ENCODE data around the gene NFIA.

Gene NFIA

GRCh38 chr1:61157468-61157987 lies 75.2 kb downstream of the NFIA start:
- DNase-seq (ENCODE audit: low read depth) = no peak
- TF ChIP-seq CTCF (conservative IDR thresholded peaks at IDR 0.05; ENCODE audit: low read depth, low read length) = no peak
- no peak overlapping the region for H3K4me3 ChIP-seq (ENCODE audit: low read length)

- H3K4me3 ChIP-seq (ENCODE audit: low read length) = no peak overlapping the region
- TF ChIP-seq CTCF (conservative IDR thresholded peaks at IDR 0.05; ENCODE audit: low read depth, low read length) = no peak
- DNase-seq (ENCODE audit: low read depth) = no peak
These were observed 76.2 kb downstream of the NFIA start for GRCh38 chr1:61158591-61158990.

- TF ChIP-seq CTCF (conservative IDR thresholded peaks at IDR 0.05; ENCODE audit: low read depth, low read length) = no peak
- H3K4me3 ChIP-seq (ENCODE audit: low read length) = no peak overlapping the region
- no peak for DNase-seq (ENCODE audit: low read depth)
These were observed 78.2 kb downstream of the NFIA start for GRCh38 chr1:61160526-61160925.

GRCh38 chr1:61162520-61163258 lies 80.3 kb downstream of the NFIA start:
- H3K4me3 ChIP-seq (ENCODE audit: low read length) = no peak overlapping the region
- peak; percentile 71 for DNase-seq (ENCODE audit: low read depth)
- TF ChIP-seq CTCF (conservative IDR thresholded peaks at IDR 0.05; ENCODE audit: low read depth, low read length) = no peak

- H3K4me3 ChIP-seq (ENCODE audit: low read length) = no peak overlapping the region
- DNase-seq (ENCODE audit: low read depth) = no peak
- no peak for TF ChIP-seq CTCF (conservative IDR thresholded peaks at IDR 0.05; ENCODE audit: low read depth, low read length)
These were observed 81.0 kb downstream of the NFIA start for GRCh38 chr1:61163355-61163754.

GRCh38 chr1:61165402-61165801 lies 83.0 kb downstream of the NFIA start:
- DNase-seq (ENCODE audit: low read depth) = no peak
- no peak for TF ChIP-seq CTCF (conservative IDR thresholded peaks at IDR 0.05; ENCODE audit: low read depth, low read length)
- H3K4me3 ChIP-seq (ENCODE audit: low read length) = no peak overlapping the region

GRCh38 chr1:61167309-61167708 lies 84.9 kb downstream of the NFIA start:
- TF ChIP-seq CTCF (conservative IDR thresholded peaks at IDR 0.05; ENCODE audit: low read depth, low read length) = no peak
- no peak overlapping the region for H3K4me3 ChIP-seq (ENCODE audit: low read length)
- no peak for DNase-seq (ENCODE audit: low read depth)
